Vagina (tissue), 2 donors: ENCODE measurements around the gene PAX2. TPM values are rescaled to one million over a fixed set of nuclear protein-coding genes. Genes with fewer than 3 reads are reported as not detected.

Source experiments
- DNase-seq, 2 donors: peaks; one replicate each; pipeline ENCODE4 v3.0.0-alpha.2; 2017; ENCODE audit errors: extremely low spot score in 2 of 2
- H3K27ac ChIP-seq: fragments of 200-600 bp; sonication (generic); one replicate; pipeline ENCODE4 v1.5.1; 2019
- H3K27me3 ChIP-seq: fragments of 200-600 bp; sonication (generic); one replicate; pipeline ENCODE4 v1.5.1; 2019
- H3K36me3 ChIP-seq, 2 donors: fragments of 200-600 bp; sonication (generic); one replicate each; pipeline ENCODE4 v1.5.1; 2017 to 2019
- H3K4me1 ChIP-seq: fragments of 200-600 bp; sonication (generic); one replicate; pipeline ENCODE4 v1.5.1; 2019
- H3K4me3 ChIP-seq, 2 donors: fragments of 200-600 bp; sonication (generic); 1 replicate in 1 of 2; 2 replicates in 1 of 2; pipeline ENCODE4 v1.5.1; 2016 to 2019
- H3K9me3 ChIP-seq: fragments of 200-600 bp; sonication (generic); one replicate; pipeline ENCODE4 v1.5.1; 2019
- CTCF ChIP-seq, 3 experiments: fragments of 450-650 bp in 2 of 3; fragments of 200-600 bp in 1 of 3; sonication (generic) in 1 of 3; IDR thresholded peaks; one replicate each; pipeline ENCODE4 v1.5.1; 2017 to 2019; ENCODE audit warnings: antibody characterized with exemption in 3 of 3, mild to moderate bottlenecking in 2 of 3, moderate library complexity in 2 of 3
- POLR2A ChIP-seq, 2 donors: fragments of 450-650 bp; IDR thresholded peaks; one replicate each; pipeline ENCODE4 v1.6.1; 2017; ENCODE audit warnings: antibody characterized with exemption in 2 of 2, mild to moderate bottlenecking in 2 of 2, moderate library complexity in 2 of 2
- POLR2AphosphoS5 ChIP-seq, 2 donors: sonication (generic); formaldehyde crosslinking; IDR thresholded peaks; one replicate each; pipeline ENCODE4 v1.9.0; 2017; ENCODE audit warnings: antibody characterized with exemption in 2 of 2, mild to moderate bottlenecking in 2 of 2, low read depth in 1 of 2; ENCODE audit not compliant: insufficient read depth in 1 of 2
- intact Hi-C: fragments of 100-400 bp; cut with DNase I; formaldehyde crosslinking; loops from one replicate; pipeline ENCODE4 v1.15.1; 2023
- total RNA-seq: library from RNA; depleted of rRNA; stranded (reverse); fragments of >200 nt; gene quantifications from one replicate; pipeline ENCODE4 v1.2.3, GENCODE V29; 2016

The PAX2 gene
- total RNA-seq, 1 donor from 2014 or later, result not detected

- TF ChIP-seq POLR2A (IDR thresholded peaks at IDR 0.05), result no peak
- TF ChIP-seq CTCF (IDR thresholded peaks at IDR 0.05), result no peak
- no peak for TF ChIP-seq POLR2AphosphoS5 (IDR thresholded peaks at IDR 0.05; ENCODE audit: insufficient read depth in 1 of 2, low read depth in 1 of 2)
- Histone ChIP-seq H3K9me3 (no peaks in the 10 kb centered on the region), H3K4me3 (no peak overlapping the region), H3K36me3 (no peaks in the 10 kb centered on the region), H3K27ac (no peak overlapping the region), H3K4me1 (no peaks in the 10 kb centered on the region), H3K27me3 (peaks cover 4% of the 10 kb centered on the region)
- intact Hi-C loops, result no loop called here
- DNase-seq, result no peak
These were observed 60.4 kb downstream of the PAX2 start for GRCh38 chr10:100805543-100806355.

- no peaks in the 10 kb centered on the region for H3K36me3 ChIP-seq
- no peaks in the 10 kb centered on the region for H3K9me3 ChIP-seq
- TF ChIP-seq CTCF (IDR thresholded peaks at IDR 0.05) (no peak), POLR2AphosphoS5 (IDR thresholded peaks at IDR 0.05; ENCODE audit: insufficient read depth in 1 of 2, low read depth in 1 of 2) (no peak)
- H3K27ac ChIP-seq, result no peak overlapping the region
- DNase-seq, result no peak
- peaks cover 4% of the 10 kb centered on the region for H3K27me3 ChIP-seq
- intact Hi-C loops, result no loop called here
- no peaks in the 10 kb centered on the region for H3K4me1 ChIP-seq
- H3K4me3 ChIP-seq, result no peak overlapping the region
These were observed 60.9 kb downstream of the PAX2 start for GRCh38 chr10:100806356-100806645.

GRCh38 chr10:100807241-100807951 is 62.0 kb downstream of the PAX2 start:
- no peak overlapping the region for H3K27ac ChIP-seq

GRCh38 chr10:100808876-100809275 is 63.5 kb downstream of the PAX2 start:
- peaks cover 4% of the 10 kb centered on the region for H3K27me3 ChIP-seq
- intact Hi-C loops, result no loop called here
- TF ChIP-seq POLR2AphosphoS5 (IDR thresholded peaks at IDR 0.05; ENCODE audit: insufficient read depth in 1 of 2, low read depth in 1 of 2), result no peak
- TF ChIP-seq CTCF (IDR thresholded peaks at IDR 0.05), result no peak
- TF ChIP-seq POLR2A (IDR thresholded peaks at IDR 0.05), result no peak
- H3K36me3 ChIP-seq, result no peaks in the 10 kb centered on the region
- H3K4me1 ChIP-seq, result no peaks in the 10 kb centered on the region
- H3K9me3 ChIP-seq, result no peaks in the 10 kb centered on the region
- H3K27ac ChIP-seq, result no peak overlapping the region
- DNase-seq, result no peak
- no peak overlapping the region for H3K4me3 ChIP-seq

More at GRCh38 chr10:100807241-100807951, 62.0 kb downstream of the PAX2 start:
- TF ChIP-seq CTCF (IDR thresholded peaks at IDR 0.05) (no peak), POLR2AphosphoS5 (IDR thresholded peaks at IDR 0.05; ENCODE audit: insufficient read depth in 1 of 2, low read depth in 1 of 2) (no peak), POLR2A (IDR thresholded peaks at IDR 0.05) (no peak)
- intact Hi-C loops, result no loop called here
- Histone ChIP-seq H3K27me3 (peaks cover 4% of the 10 kb centered on the region), H3K4me1 (no peaks in the 10 kb centered on the region), H3K36me3 (no peaks in the 10 kb centered on the region), H3K9me3 (no peaks in the 10 kb centered on the region), H3K4me3 (no peak overlapping the region)
- DNase-seq, result no peak
